Uterus (tissue), 4 donors: Measurements from ENCODE around the gene NLGN2. TPM values are rescaled to one million over a fixed set of nuclear protein-coding genes. Genes with fewer than 3 reads are reported as not detected.

ENCODE experiments used
- DNase-seq, 2 donors: peaks; one replicate each; pipeline ENCODE4 v3.0.0-alpha.2; 2019 to 2020
- H3K27ac ChIP-seq, 2 donors: fragments of 200-600 bp; sonication (generic); 1 replicate in 1 of 2; 2 replicates in 1 of 2; pipeline ENCODE4 v1.5.1; 2016 to 2018
- H3K27me3 ChIP-seq, 2 donors: fragments of 200-600 bp; sonication (generic); one replicate each; pipeline ENCODE4 v1.5.1; 2018 to 2019; ENCODE audit warnings: control low read depth in 1 of 2
- H3K36me3 ChIP-seq, 2 donors: fragments of 200-600 bp; sonication (generic); one replicate each; pipeline ENCODE4 v1.5.1; 2019; ENCODE audit warnings: control low read depth in 1 of 2
- H3K4me1 ChIP-seq, 2 donors: fragments of 200-600 bp; sonication (generic); one replicate each; pipeline ENCODE4 v1.5.1; 2018 to 2019; ENCODE audit warnings: control low read depth in 1 of 2
- H3K4me3 ChIP-seq, 2 donors: fragments of 200-600 bp; sonication (generic); 1 replicate in 1 of 2; 2 replicates in 1 of 2; pipeline ENCODE4 v1.5.1; 2018 to 2019; ENCODE audit warnings: mild to moderate bottlenecking in 1 of 2
- H3K9me3 ChIP-seq, 2 donors: fragments of 200-600 bp; sonication (generic); one replicate each; pipeline ENCODE4 v1.5.1; 2019; ENCODE audit warnings: control low read depth in 1 of 2
- POLR2A ChIP-seq, 2 donors: fragments of 450-650 bp; IDR thresholded peaks; one replicate each; pipeline ENCODE4 v1.6.1; 2016; ENCODE audit warnings: antibody characterized with exemption in 2 of 2, mild to moderate bottlenecking in 1 of 2, moderate library complexity in 1 of 2
- intact Hi-C: fragments of 100-400 bp; cut with DNase I; formaldehyde crosslinking; loops from one replicate; pipeline ENCODE4 v1.15.1; 2023; ENCODE audit warnings: low total_unique reads
- total RNA-seq, 4 donors: library from RNA; depleted of rRNA in 3 of 4; stranded (reverse); fragments of >200 nt in 3 of 4; gene quantifications; one replicate each; pipeline versions ENCODE4 v1.1.0 to v1.2.4, GENCODE V29; 2014 to 2023
- TF ChIP-seq, protein P1 (sequence below), 4 experiments: fragments of 200-600 bp in 2 of 4; fragments of 450-650 bp in 2 of 4; sonication (generic) in 2 of 4; IDR thresholded peaks; one replicate each; pipeline ENCODE4 v1.5.1; 2016 to 2019; ENCODE audit warnings: antibody characterized with exemption in 4 of 4, mild to moderate bottlenecking in 2 of 4, moderate library complexity in 1 of 4
- donor health status: DM: yes; HTN: yes; CAD: no.

Gene NLGN2
- total RNA-seq, 4 donors from 2014 or later: 14.2 to 81.9 (median 19.7) TPM

- DNase-seq: peak in 1 of 2 donors; percentile 38
- Histone ChIP-seq H3K27ac (peak overlapping the region; percentile 12 to 36), H3K9me3 (no peaks in the 10 kb centered on the region), H3K4me3 (no peak overlapping the region), H3K4me1 (peaks cover 0 to 44% of the 10 kb centered on the region in 2 donors), H3K36me3 (no peaks in the 10 kb centered on the region), H3K27me3 (peaks cover 0 to 27% of the 10 kb centered on the region in 2 donors)
- TF ChIP-seq, protein P1, sequence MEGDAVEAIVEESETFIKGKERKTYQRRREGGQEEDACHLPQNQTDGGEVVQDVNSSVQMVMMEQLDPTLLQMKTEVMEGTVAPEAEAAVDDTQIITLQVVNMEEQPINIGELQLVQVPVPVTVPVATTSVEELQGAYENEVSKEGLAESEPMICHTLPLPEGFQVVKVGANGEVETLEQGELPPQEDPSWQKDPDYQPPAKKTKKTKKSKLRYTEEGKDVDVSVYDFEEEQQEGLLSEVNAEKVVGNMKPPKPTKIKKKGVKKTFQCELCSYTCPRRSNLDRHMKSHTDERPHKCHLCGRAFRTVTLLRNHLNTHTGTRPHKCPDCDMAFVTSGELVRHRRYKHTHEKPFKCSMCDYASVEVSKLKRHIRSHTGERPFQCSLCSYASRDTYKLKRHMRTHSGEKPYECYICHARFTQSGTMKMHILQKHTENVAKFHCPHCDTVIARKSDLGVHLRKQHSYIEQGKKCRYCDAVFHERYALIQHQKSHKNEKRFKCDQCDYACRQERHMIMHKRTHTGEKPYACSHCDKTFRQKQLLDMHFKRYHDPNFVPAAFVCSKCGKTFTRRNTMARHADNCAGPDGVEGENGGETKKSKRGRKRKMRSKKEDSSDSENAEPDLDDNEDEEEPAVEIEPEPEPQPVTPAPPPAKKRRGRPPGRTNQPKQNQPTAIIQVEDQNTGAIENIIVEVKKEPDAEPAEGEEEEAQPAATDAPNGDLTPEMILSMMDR (IDR thresholded peaks at IDR 0.05): no peak
- TF ChIP-seq POLR2A (IDR thresholded peaks at IDR 0.05): no peak
- intact Hi-C loops: no loop called here
Observed at GRCh38 chr17:7440834-7441195, 33.2 kb downstream of the NLGN2 start.

GRCh38 chr17:7441266-7441665 lies 33.6 kb downstream of the NLGN2 start:
- Histone ChIP-seq H3K27me3 (peaks cover 0 to 28% of the 10 kb centered on the region in 2 donors), H3K4me1 (peaks cover 0 to 39% of the 10 kb centered on the region in 2 donors), H3K36me3 (no peaks in the 10 kb centered on the region), H3K9me3 (no peaks in the 10 kb centered on the region), H3K4me3 (no peak overlapping the region), H3K27ac (peak overlapping the region in 1 of 2 donors; percentile 12)
- DNase-seq: no peak
- TF ChIP-seq, protein P1 (IDR thresholded peaks at IDR 0.05): no peak
- TF ChIP-seq POLR2A (IDR thresholded peaks at IDR 0.05): no peak
- intact Hi-C loops: no loop called here

- Histone ChIP-seq H3K4me1 (peaks cover 0 to 39% of the 10 kb centered on the region in 2 donors), H3K4me3 (no peak overlapping the region), H3K27me3 (peaks cover 0 to 28% of the 10 kb centered on the region in 2 donors), H3K9me3 (no peaks in the 10 kb centered on the region), H3K27ac (no peak overlapping the region), H3K36me3 (no peaks in the 10 kb centered on the region)
- intact Hi-C loops: no loop called here
- no peak for TF ChIP-seq POLR2A (IDR thresholded peaks at IDR 0.05)
- TF ChIP-seq, protein P1 (IDR thresholded peaks at IDR 0.05): no peak
- no peak for DNase-seq
Observed at GRCh38 chr17:7442142-7442541, 34.5 kb downstream of the NLGN2 start.

- intact Hi-C loops: no loop called here
- peaks cover 0 to 20% of the 10 kb centered on the region in 2 donors for H3K27me3 ChIP-seq
- DNase-seq: no peak
- peaks cover 0 to 25% of the 10 kb centered on the region in 2 donors for H3K4me1 ChIP-seq
- TF ChIP-seq, protein P1 (IDR thresholded peaks at IDR 0.05): no peak
- no peak for TF ChIP-seq POLR2A (IDR thresholded peaks at IDR 0.05)
- no peak overlapping the region for H3K27ac ChIP-seq
- no peaks in the 10 kb centered on the region for H3K9me3 ChIP-seq
- no peaks in the 10 kb centered on the region for H3K36me3 ChIP-seq
- H3K4me3 ChIP-seq: no peak overlapping the region
Observed at GRCh38 chr17:7443499-7444485, 36.1 kb downstream of the NLGN2 start.
